ENCODE data around the gene DMRTA2. TPM values are rescaled to one million over a fixed set of nuclear protein-coding genes. Genes with fewer than 3 reads are reported as not detected.

DMRTA2 gene
- total RNA-seq, 1 donor from 2014 or later: not detected

DNA sequence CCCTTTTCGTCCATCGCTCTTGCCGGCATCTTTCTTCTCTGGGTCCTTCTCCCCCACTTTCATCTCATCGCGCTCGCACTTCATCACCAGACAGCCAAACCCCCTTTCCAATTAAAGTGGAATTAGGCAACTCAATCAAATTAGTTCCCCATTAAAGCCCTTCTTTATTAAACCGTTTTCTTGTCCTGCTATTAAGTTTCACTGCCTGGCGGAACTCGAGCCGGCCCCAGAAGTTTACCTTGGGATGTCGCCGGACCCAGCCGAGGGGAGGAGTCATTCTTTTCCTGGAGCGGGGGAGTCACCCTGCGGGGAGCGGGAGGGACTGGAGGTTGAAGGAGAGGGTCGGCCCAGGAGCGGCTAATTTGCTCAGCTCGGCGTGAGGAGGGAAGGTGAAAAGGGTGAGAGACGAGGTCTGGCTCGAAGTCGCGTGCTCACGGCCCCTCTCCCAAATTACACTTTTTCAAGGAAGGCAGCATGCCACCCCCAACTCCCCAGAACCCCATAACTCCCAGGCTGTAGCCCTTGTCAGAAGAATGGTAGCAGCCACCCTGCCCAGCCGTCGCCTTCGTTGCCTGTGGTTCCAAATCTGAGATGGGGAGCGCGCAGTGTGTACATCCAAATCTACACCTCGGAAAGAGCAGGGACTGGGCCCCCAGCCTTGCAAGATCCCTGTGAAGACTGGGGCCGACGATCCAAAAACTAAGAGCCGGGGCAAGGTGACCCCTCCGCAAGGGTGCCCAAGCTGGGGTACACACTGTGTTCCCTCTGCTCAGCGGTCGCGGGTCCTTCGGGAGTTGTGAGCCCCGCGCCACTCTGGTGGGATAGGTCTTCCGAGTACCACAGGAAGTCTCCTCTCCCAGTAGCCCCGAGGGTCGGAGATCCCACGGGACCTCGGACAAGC, 6.4 kb downstream of the DMRTA2 start:
- TF ChIP-seq, protein P1, sequence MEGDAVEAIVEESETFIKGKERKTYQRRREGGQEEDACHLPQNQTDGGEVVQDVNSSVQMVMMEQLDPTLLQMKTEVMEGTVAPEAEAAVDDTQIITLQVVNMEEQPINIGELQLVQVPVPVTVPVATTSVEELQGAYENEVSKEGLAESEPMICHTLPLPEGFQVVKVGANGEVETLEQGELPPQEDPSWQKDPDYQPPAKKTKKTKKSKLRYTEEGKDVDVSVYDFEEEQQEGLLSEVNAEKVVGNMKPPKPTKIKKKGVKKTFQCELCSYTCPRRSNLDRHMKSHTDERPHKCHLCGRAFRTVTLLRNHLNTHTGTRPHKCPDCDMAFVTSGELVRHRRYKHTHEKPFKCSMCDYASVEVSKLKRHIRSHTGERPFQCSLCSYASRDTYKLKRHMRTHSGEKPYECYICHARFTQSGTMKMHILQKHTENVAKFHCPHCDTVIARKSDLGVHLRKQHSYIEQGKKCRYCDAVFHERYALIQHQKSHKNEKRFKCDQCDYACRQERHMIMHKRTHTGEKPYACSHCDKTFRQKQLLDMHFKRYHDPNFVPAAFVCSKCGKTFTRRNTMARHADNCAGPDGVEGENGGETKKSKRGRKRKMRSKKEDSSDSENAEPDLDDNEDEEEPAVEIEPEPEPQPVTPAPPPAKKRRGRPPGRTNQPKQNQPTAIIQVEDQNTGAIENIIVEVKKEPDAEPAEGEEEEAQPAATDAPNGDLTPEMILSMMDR (IDR thresholded peaks at IDR 0.05; ENCODE audit: unreplicated experiment): no peak
- Mint-ChIP-seq H3K4me3 (ENCODE audit: unreplicated experiment) (peak overlapping the region; percentile 78), H3K4me1 (ENCODE audit: unreplicated experiment) (peaks cover 24% of the 10 kb centered on the region), H3K27me3 (ENCODE audit: unreplicated experiment) (peaks cover 43% of the 10 kb centered on the region), H3K9me3 (ENCODE audit: unreplicated experiment) (no peaks in the 10 kb centered on the region), H3K27ac (ENCODE audit: unreplicated experiment) (peak overlapping the region; percentile 53), H3K36me3 (ENCODE audit: low read depth, unreplicated experiment) (peaks cover 4% of the 10 kb centered on the region)
- no peak for DNase-seq (ENCODE audit: low spot score)

DNA sequence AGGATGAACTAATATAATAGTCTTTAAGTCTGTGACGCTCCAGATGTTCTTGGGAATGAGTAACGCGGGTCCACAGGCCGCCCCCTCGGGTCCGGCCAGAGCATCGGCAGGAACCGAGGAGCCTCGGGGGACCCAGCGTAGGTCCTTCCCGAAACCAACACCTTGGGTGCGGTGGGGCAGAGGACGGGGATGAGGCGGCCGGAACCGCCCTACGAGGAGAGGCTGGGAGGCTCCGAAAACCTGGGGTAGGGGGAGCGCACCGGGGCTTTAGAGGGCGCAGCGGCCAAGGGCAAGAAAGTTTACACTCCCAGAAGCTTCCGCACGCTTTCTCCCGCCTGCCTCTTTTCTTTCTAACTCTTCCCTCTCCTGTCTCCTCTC, 7.1 kb downstream of the DMRTA2 start:
- Mint-ChIP-seq H3K9me3 (ENCODE audit: unreplicated experiment) (no peaks in the 10 kb centered on the region), H3K4me1 (ENCODE audit: unreplicated experiment) (peaks cover 21% of the 10 kb centered on the region), H3K27me3 (ENCODE audit: unreplicated experiment) (peaks cover 41% of the 10 kb centered on the region), H3K27ac (ENCODE audit: unreplicated experiment) (no peak overlapping the region), H3K36me3 (ENCODE audit: low read depth, unreplicated experiment) (peaks cover 3% of the 10 kb centered on the region), H3K4me3 (ENCODE audit: unreplicated experiment) (peak overlapping the region; percentile 78)
- no peak for DNase-seq (ENCODE audit: low spot score)
- TF ChIP-seq, protein P1 (IDR thresholded peaks at IDR 0.05; ENCODE audit: unreplicated experiment): no peak

DNA sequence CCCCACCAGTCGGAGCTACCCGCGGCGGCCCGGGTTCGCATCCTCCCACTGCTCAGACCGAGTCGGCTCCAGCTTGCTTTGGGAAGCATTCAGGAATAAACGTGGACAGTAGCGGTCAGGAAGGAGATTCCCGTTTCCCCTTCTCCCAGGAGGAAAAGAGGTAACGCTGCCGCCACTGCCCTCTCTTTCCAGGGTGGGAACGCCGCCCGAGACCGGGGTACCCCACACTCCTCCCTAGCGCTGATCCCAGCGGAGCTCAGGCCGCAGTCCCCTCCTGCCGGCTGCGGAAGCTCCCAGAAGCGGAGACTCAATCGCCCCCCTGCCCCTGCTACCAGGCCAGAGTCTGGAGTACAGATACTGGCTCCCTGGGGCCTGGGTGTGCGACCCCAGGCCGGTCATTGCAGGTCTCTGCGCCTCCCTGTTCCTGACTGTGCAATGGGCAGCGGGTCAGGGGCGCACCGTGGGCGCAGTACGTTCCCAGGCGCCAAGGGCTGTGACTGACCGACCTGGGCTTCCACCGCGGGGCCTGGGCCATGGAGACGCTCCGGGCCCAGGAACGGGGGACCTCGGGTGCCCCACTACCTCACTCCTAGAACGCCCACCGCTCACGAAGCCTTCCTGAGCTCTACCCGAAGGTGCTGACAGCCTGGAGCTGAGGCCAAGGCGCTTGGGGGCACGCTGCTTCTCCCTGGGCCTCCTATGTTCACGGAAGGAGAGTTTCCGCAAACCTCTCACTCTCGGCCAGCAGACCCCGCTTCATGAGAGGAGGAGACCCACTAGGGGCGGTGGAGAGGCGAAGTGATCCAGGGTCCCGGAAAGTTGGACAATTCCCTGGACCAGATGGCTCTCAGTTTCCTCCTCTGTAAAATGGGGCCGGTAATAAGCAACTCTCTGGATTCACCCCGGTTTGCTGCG, 7.8 kb downstream of the DMRTA2 start:
- no peaks in the 10 kb centered on the region for H3K9me3 Mint-ChIP-seq (ENCODE audit: unreplicated experiment)
- H3K4me3 Mint-ChIP-seq (ENCODE audit: unreplicated experiment): no peak overlapping the region
- H3K27me3 Mint-ChIP-seq (ENCODE audit: unreplicated experiment): peaks cover 40% of the 10 kb centered on the region
- TF ChIP-seq, protein P1 (IDR thresholded peaks at IDR 0.05; ENCODE audit: unreplicated experiment): peak; percentile 22
- H3K27ac Mint-ChIP-seq (ENCODE audit: unreplicated experiment): no peak overlapping the region
- H3K4me1 Mint-ChIP-seq (ENCODE audit: unreplicated experiment): peaks cover 20% of the 10 kb centered on the region
- peak; percentile 50 for DNase-seq (ENCODE audit: low spot score)
- peaks cover 3% of the 10 kb centered on the region for H3K36me3 Mint-ChIP-seq (ENCODE audit: low read depth, unreplicated experiment)

DNA sequence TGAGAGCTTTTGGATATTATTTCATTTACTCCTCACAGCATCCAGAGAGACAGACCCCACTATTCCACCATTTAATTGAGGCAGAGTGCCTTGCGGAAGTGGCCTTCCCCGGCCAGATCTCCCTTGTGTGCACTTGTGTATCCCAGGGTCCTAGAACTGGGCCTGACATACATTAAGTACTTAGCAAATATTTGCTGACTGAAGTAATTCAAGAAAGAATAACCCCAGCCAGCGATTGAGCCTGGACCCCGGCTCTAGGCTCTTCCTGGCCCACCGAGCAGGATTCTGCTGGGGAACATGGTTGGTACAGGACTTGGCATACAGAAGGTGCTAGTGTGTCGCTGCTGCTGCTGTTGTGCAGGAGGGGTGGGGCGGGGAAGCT, 8.4 kb downstream of the DMRTA2 start:
- Mint-ChIP-seq H3K9me3 (ENCODE audit: unreplicated experiment) (no peaks in the 10 kb centered on the region), H3K36me3 (ENCODE audit: low read depth, unreplicated experiment) (peaks cover 3% of the 10 kb centered on the region), H3K27me3 (ENCODE audit: unreplicated experiment) (peaks cover 33% of the 10 kb centered on the region), H3K4me1 (ENCODE audit: unreplicated experiment) (peaks cover 14% of the 10 kb centered on the region), H3K4me3 (ENCODE audit: unreplicated experiment) (no peak overlapping the region), H3K27ac (ENCODE audit: unreplicated experiment) (no peak overlapping the region)
- TF ChIP-seq, protein P1 (IDR thresholded peaks at IDR 0.05; ENCODE audit: unreplicated experiment): no peak
- DNase-seq (ENCODE audit: low spot score): no peak
